ENCODE measurements around the gene PLXNB1.

Gene PLXNB1

DNA sequence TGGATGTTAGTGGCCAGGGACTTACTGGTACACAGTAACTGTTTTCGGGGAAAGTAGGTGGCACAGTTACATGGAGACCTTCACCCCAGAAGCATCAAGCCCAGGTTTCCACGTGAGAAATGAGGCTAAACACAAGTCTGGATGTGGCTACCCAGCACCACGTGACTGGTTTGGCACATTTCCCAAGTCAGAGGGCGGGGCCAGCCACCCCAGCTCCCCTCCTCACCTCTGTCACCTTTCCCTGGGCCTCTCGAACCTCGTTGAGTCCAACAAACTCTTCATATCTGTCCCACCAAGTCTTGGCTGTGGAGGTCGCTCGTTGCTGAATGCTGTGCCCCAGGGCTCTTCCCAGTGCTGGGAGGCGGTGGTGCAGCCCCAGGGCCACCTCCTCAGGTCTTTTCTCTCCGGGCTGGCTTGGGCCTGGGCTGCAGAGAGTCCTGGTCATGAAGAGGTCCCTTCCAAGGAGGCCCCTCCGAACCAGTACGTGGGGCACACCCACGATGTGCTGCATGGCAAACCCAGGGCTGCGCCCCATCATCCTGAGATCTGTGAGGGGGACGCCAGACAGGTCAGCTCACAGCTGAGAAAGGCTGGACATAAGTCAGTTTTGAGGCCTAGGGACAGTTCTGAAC, 4.8 kb upstream of the PLXNB1 start:
- peak; percentile 25 for DNase-seq (ENCODE audit: low spot score)

DNA sequence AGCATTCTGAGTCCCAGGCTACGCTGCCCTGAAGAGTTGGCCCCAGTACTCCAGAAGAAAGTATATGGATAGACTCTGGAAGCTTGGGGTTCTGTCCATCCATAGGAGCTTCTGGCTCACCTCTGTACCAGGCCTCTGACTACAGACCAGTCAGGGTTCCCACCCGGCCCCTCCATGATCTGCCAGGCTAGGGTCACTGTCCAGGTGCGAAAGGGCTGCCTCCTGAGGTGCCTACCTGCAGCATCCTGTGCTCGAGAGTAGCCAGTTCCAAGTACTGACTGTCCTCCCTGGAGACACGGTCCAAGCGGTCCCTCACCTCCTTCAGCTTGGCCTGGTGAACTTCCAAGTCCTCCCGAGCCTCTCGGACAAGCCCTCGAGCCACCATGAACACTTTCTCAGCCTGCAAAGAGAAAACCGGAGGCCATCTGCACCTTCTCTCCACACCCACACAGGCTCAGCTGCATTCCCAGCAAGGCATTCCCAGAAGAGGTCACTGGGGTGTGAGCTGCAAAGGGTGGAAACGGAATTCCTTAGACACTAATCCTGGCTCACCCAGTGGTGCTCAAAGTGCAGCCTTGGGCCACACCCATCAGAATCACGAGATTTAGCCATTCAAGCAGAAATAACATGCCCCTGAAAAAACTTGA, 3.7 kb upstream of the PLXNB1 start:
- peak; percentile 90 for DNase-seq (ENCODE audit: low spot score)

DNA sequence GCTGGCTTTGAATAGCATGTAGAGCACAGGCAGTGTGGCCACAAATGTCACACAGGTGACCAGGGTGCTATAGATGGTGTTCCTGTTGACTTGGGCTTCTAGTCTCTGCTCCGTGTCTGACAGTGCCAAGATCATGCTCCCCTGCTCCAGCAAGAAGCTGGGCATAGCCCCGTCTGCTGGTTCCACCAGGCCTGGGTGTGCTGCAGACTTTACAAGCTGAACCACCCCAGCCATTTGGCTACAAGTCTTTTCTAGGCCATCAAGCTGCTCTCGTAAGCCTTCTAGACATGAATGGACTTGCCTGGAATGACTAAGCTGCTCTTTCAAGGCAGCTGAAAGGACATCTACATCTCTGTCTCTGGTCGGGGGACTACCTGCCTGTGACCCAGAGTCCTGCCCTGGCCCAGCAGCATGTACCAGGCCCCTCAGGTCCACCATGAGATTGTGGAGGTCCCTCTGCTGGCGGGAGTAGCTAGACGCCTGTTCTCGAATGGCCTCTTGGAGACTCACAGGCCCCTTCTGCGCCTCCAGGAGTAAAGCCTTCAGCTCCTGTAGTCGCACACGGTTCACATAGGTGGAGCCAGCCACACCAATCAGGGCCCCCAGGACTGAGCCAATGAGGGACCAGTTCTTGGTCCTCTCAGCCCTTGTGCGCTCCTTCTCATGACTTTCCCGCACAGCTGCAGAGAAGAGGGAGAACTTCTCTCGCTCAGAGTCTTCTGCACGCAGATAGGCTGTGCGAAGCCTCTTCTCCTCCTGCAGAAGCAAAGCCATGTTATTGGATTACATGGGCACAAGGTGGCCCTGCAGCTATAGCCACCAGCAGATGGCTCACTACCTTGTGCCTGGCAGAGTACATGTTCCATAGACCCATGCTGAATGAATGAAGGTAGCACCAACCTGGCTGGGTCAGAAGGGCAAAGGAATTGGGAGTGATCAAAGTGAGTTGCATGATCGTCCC, 2.8 kb upstream of the PLXNB1 start:
- peak; percentile 15 for DNase-seq (ENCODE audit: low spot score)

DNA sequence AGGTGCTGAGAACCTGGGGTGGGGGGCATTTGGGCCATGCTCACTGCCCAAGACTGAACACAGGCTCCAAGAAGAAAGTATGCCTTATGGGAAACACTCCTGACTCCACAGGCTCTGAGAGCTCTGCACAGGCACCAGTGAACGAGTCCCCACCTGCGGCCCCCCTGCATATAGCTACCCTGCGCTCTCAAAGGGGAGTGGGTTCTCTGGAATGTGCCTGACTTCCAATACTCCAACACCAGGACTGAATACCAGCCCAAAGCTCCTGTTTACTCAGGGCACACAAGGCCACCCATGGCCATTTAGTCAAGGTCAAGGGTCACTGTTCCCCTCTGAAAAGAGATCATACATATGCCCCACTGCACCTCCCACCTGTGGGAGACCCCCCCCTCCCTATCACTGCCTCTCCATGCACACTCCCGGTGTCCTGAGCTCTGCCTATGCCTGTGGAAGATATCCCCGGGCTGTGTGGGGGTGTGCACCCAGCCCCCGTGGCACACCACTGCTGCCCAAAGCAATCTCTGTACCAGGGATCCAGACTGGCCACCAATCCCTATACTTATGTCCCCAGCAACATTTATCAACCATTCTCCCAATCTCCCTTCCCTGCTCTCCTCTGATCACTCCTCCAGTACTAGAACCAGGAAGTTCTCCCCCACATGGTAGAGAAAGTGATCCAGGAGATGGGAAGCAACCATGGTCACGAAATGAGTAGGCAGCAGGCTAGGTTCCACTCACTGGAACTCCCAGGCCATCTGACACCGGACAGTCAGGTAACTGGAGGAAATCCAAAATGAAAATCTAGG, 1.5 kb upstream of the PLXNB1 start:
- DNase-seq (ENCODE audit: low spot score), result no peak

- no peak for DNase-seq (ENCODE audit: low spot score)
Observed at GRCh38 chr3:48430708-48431101, 819 bp upstream of the PLXNB1 start.

GRCh38 chr3:48429317-48429959, 448 bp downstream of the PLXNB1 start:
- peak; percentile 70 for DNase-seq (ENCODE audit: low spot score)

DNA sequence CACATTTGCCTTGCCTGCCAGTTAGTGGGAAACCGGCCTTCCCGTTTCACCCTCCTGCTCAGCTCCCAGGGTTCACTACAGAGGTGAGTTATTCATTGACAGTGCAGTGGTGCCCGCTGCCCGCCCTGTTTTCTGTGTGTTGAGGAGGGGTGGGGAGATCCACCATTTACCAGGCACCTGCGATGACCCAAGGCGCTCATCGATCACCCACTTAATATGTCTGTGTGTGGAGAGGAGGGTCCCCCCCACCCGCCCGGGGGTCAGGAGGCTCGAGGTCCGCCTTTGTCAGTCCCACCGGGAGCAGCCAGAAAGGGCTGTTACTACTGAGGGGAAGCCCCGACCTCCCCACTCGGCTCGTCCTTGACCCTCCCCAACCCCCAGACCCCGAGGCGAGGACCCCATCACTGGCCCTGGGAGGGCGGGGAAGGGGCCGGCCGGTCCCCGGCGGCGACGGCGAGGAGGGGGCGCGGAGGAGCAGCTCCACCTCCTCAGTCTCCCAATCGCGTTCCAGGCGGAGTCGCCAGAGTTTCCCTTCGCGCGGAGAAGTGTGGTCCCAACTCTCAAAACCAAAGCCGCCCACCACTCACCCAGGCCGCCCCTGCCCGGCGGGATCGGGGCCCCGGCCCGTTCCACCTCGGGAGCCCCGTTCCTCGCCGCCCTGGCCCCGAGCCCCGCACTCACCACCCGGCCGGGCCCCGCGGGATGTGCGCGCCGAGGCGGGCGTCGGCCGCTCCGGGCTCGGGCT, 1.1 kb downstream of the PLXNB1 start:
- peak; percentile 55 for DNase-seq (ENCODE audit: low spot score)

DNA sequence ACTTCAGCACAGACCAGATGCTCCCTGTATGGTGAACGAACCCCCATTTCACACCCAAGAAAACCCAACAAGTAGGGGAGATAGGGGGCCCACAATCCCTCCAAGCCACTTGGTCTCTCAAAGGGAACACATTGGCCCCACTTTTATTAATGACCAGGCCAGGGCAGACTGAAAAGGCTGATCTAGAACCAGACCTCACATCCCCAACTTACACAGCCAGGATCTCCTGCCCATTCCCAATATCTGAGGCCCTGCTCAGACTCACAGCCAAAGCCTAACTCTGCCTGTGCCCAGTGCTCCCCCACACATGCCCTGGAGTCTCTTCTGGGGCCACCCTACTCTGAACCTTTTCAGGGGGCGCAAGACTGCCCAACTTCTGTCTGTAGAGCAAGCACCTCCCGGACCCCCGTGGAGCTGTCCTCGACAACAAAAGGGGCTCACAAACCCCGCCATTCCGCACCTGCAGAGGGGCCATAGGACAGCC, 1.8 kb downstream of the PLXNB1 start:
- no peak for DNase-seq (ENCODE audit: low spot score)

DNA sequence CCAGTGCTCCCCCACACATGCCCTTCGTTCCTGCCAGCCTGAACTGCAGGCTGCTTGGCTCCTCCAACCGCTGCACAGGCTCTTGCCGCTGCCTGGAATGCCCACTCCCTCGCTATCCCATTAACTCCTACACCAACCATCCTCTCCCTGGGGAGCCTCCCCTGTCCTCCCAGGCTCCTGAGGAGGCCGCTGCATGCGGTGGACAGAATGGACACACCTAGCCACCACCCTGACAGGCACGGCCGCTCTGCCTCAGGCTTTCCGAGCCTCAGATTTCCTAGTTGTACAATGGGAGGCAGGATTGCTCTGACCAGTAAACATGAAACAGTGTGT, 2.3 kb downstream of the PLXNB1 start:
- no peak for DNase-seq (ENCODE audit: low spot score)

DNA sequence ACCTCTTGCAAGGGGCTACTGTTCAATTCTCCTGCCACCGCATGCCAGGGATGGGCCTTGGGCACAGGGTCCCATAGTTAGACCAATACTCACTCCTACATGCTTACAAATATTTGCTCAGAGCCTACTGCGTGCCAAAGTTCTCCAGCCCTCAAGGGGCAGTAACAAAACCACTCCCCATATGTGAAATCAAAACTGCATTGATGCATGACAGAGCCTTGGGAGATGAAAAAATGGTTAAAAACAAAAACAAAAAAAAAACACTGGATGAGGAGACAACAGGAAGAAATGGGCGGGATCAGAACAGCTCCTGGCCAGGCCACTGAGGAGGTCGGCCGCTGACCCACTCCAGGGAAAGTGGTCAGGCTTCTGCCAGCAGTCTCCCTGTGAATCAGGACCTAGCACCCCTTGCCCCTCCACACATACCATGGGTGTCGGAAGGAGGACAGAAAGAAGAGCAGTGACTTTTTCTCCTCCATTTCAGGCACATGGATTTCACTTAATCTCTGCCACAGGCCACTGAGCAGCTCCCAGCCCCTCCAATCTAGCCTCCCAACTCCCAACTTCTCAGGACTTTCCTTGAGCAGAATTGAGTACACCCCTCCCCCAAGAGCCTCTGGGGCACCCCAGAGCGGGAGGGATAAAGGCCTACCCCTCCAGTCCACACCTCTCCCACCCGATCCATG, 2.8 kb downstream of the PLXNB1 start:
- no peak for DNase-seq (ENCODE audit: low spot score)

DNA sequence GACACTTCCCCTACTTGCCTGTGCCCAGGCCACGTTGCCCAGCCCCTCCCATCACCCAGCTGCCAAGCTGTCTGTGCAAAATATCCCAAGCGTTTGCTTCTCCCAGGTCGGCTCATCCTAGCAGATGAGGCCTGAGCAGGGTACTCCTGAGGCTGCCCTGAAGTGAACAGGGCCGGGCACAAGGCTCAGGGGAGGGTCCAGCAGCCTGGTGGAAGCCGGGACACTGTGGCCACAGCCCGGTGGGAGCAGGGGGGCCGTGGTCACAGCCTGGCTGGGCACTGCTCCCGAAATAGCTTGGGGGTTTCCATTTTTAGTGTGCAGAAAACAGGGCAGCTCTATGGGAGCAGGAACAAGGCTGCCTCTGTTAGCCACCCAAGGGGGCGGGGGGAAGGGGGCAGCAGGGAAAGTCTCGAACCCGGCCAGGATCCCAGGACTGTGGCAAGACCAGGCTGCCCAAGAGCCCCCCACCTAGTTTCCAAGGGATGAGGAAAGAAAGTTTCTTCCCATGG, 3.4 kb downstream of the PLXNB1 start:
- no peak for DNase-seq (ENCODE audit: low spot score)

GRCh38 chr3:48425281-48425812, 4.5 kb downstream of the PLXNB1 start:
- DNase-seq (ENCODE audit: low spot score), result no peak

DNA sequence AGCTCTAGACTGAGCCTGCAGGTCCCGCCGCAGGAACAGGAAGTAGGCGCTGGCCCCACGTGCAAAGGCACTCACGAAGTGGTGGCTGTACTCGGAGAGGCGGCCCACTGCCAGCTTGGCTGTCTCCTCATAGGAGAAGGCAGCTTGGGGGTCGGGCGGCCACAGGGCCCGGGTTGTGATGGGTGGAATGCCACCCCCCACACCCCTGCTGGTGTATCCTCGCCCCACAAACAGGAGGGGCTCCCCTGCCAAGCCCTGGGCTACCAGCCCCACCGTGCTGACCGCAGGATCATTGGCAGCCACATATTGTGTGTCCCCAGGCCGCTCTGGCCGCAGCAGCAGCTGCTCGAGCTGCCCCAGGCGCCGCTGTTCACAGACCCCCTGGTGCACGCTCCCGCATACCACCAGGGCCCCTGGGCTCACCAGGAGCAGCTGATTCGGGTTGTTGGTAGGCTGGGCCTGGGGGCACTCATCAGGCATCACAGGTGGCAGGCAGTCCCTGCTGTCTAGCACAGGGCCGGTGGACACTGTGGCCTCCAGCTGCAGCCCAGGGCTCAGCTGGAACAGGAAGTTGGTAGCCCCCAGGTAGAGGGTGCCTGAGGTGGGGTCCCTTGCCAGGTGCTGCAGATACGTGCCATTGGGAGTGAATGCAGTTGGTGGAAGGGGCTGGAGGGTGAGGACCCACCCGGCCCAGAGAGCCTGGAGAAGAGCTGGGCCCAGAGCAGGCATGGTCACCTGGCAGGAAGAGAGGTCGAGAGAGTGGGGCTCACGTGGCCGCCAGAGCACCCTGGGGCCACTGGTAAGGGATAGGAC, 5.8 kb downstream of the PLXNB1 start:
- no peak for DNase-seq (ENCODE audit: low spot score)

GRCh38 chr3:48423241-48423882, 6.5 kb downstream of the PLXNB1 start:
- DNase-seq (ENCODE audit: low spot score), result no peak

GRCh38 chr3:48422681-48423080, 7.2 kb downstream of the PLXNB1 start:
- DNase-seq (ENCODE audit: low spot score), result no peak

DNA sequence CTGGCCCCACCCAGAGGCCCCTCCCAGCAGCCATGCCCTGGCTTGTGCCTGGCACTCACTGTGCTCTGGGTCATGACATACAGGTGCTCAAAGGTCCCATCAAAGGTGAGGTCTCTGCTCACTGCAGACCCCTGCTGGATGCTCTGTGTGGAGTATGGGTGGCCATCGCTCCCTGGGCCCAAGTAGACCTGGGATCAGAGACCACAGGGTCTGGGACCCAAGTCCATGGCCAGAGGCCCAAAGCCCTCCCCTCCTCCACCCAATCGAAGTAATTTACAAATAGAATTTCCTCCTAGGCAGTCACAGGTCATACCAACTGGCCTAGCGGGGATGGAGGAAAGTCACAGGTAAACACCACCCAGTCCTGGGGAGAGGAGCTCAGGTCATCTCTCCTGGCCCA, 7.6 kb downstream of the PLXNB1 start:
- DNase-seq (ENCODE audit: low spot score), result no peak

GRCh38 chr3:48420561-48420960, 9.3 kb downstream of the PLXNB1 start:
- no peak for DNase-seq (ENCODE audit: low spot score)

GRCh38 chr3:48419597-48419996, 10.3 kb downstream of the PLXNB1 start:
- DNase-seq (ENCODE audit: low spot score), result no peak

Measured in LoVo (cell line).